CD14-positive monocyte (primary cell): ENCODE measurements around the gene C5orf15. TPM values are rescaled to one million over a fixed set of nuclear protein-coding genes. Genes with fewer than 3 reads are reported as not detected.

ENCODE experiments used
- DNase-seq, 3 donors: peaks; one replicate each; pipeline ENCODE4 v3.0.0-alpha.2; 2011 to 2022
- H2AFZ ChIP-seq: 2 replicates; pipeline ENCODE4 v1.6.0; 2012; ENCODE audit warnings: mild to moderate bottlenecking, low read depth, low read length, inconsistent platforms; ENCODE audit not compliant: insufficient read depth, poor library complexity, severe bottlenecking
- H3K27ac ChIP-seq, 2 donors: 1 replicate in 1 of 2; 2 replicates in 1 of 2; pipeline ENCODE4 v1.5.1; 2012 to 2013; ENCODE audit warnings: low read length in 2 of 2, control low read depth in 1 of 2, inconsistent platforms in 1 of 2, low read depth in 1 of 2, mild to moderate bottlenecking in 1 of 2
- H3K27me3 ChIP-seq, 2 donors: one replicate each; pipeline versions ENCODE4 v1.6.0 to v1.6.1; 2011 to 2013; ENCODE audit warnings: low read length in 2 of 2; ENCODE audit not compliant: control insufficient read depth in 2 of 2, insufficient read depth in 2 of 2
- H3K36me3 ChIP-seq, 2 donors: replicated peaks in 1 of 2; 1 replicate in 1 of 2; 2 replicates in 1 of 2; pipeline versions ENCODE4 v1.5.1 to v1.6.1; 2012 to 2013; ENCODE audit warnings: low read length in 2 of 2, control low read depth in 1 of 2, inconsistent platforms in 1 of 2, mild to moderate bottlenecking in 1 of 2; ENCODE audit not compliant: insufficient read depth in 2 of 2, control insufficient read depth in 1 of 2
- H3K4me1 ChIP-seq, 2 donors: 1 replicate in 1 of 2; 2 replicates in 1 of 2; pipeline versions ENCODE4 v1.5.1 to v1.6.1; 2012 to 2013; ENCODE audit warnings: low read length in 2 of 2, control low read depth in 1 of 2, inconsistent platforms in 1 of 2, mild to moderate bottlenecking in 1 of 2, moderate library complexity in 1 of 2; ENCODE audit not compliant: insufficient read depth in 2 of 2, control insufficient read depth in 1 of 2
- H3K4me2 ChIP-seq: replicated peaks from 2 replicates; pipeline ENCODE3; 2012; ENCODE audit warnings: low read length, moderate library complexity, mild to moderate bottlenecking; ENCODE audit not compliant: poor library complexity, severe bottlenecking; ENCODE audit errors: extremely low read depth
- H3K4me3 ChIP-seq, 3 experiments: fragments of 200-600 bp in 1 of 3; sonication (generic) in 1 of 3; replicated peaks in 1 of 3; 1 replicate in 2 of 3; 2 replicates in 1 of 3; pipeline ENCODE4 v1.5.1; 2011 to 2013; ENCODE audit warnings: low read length in 3 of 3, mild to moderate bottlenecking in 3 of 3, control low read depth in 2 of 3, low read depth in 2 of 3, inconsistent platforms in 1 of 3, moderate library complexity in 1 of 3
- H3K79me2 ChIP-seq: 2 replicates; pipeline ENCODE4 v1.6.0; 2012; ENCODE audit warnings: mild to moderate bottlenecking, control low read depth, inconsistent platforms, low read length, moderate library complexity; ENCODE audit not compliant: insufficient read depth
- H3K9ac ChIP-seq: 2 replicates; pipeline ENCODE4 v1.6.0; 2017; ENCODE audit warnings: low read length, mild to moderate bottlenecking; ENCODE audit not compliant: insufficient read depth, poor library complexity, severe bottlenecking
- H3K9me3 ChIP-seq, 2 donors: replicated peaks in 1 of 2; 1 replicate in 1 of 2; 2 replicates in 1 of 2; pipeline versions ENCODE4 v1.5.1 to v1.6.1; 2012 to 2013; ENCODE audit warnings: low read length in 2 of 2, control low read depth in 1 of 2; ENCODE audit not compliant: control insufficient read depth in 1 of 2, insufficient read depth in 1 of 2
- H4K20me1 ChIP-seq: 2 replicates; pipeline ENCODE4 v1.6.0; 2012; ENCODE audit warnings: mild to moderate bottlenecking, low read length, control low read depth, moderate library complexity; ENCODE audit not compliant: insufficient read depth
- H3K27ac Mint-ChIP-seq, 7 donors: one replicate each; pipeline ENCODE4 v1.8.0; 2020; ENCODE audit warnings: mild to moderate bottlenecking in 7 of 7, mixed read lengths in 7 of 7, moderate library complexity in 6 of 7, inconsistent platforms in 2 of 7
- H3K27me3 Mint-ChIP-seq, 3 donors: one replicate each; pipeline ENCODE4 v1.8.0; 2021 to 2022; ENCODE audit warnings: low read depth in 3 of 3, mild to moderate bottlenecking in 3 of 3, mixed read lengths in 3 of 3, moderate library complexity in 3 of 3, inconsistent platforms in 1 of 3
- H3K36me3 Mint-ChIP-seq, 2 donors: one replicate each; pipeline ENCODE4 v1.8.0; 2020; ENCODE audit warnings: mixed read lengths in 2 of 2, inconsistent platforms in 1 of 2, mild to moderate bottlenecking in 1 of 2
- H3K4me1 Mint-ChIP-seq: one replicate; pipeline ENCODE4 v1.8.0; 2020; ENCODE audit warnings: mild to moderate bottlenecking, mixed read lengths
- H3K4me3 Mint-ChIP-seq, 2 donors: one replicate each; pipeline ENCODE4 v1.8.0; 2020; ENCODE audit warnings: mild to moderate bottlenecking in 2 of 2, mixed read lengths in 2 of 2, moderate library complexity in 1 of 2
- H3K9me3 Mint-ChIP-seq, 7 donors: one replicate each; pipeline ENCODE4 v1.8.0; 2020 to 2022; ENCODE audit warnings: mixed read lengths in 7 of 7, mild to moderate bottlenecking in 6 of 7, moderate library complexity in 6 of 7, inconsistent platforms in 2 of 7
- CTCF ChIP-seq: fragments of 200-600 bp; IDR thresholded peaks from one replicate; pipeline ENCODE4 v1.8.0; 2022; ENCODE audit warnings: antibody characterized with exemption, mild to moderate bottlenecking
- WGBS: methylation state at CpG from one replicate; pipeline ENCODE4 v1.1.5; 2013; ENCODE audit warnings: missing lambda C conversion rate; ENCODE audit not compliant: insufficient coverage; 5-methylcytosine and 5-hydroxymethylcytosine counted together
- intact Hi-C, 2 donors: fragments of 100-400 bp; cut with micrococcal nuclease; formaldehyde crosslinking; loops; one replicate each; pipeline versions ENCODE4 v1.15.0 to v1.15.1; 2023
- polyA plus RNA-seq, 3 donors: library from polyadenylated mRNA; depleted of rRNA in 1 of 3; unstranded in 2 of 3; stranded (reverse) in 1 of 3; fragments of 300-500 nt in 2 of 3; fragments of >200 nt in 1 of 3; fragmentation: Illumina TruSeq in 2 of 3; gene quantifications; 1 replicate in 2 of 3; 2 replicates in 1 of 3; pipeline ENCODE4 v1.2.3, GENCODE V29; 2012 to 2021

Gene C5orf15
- polyA plus RNA-seq, 3 donors = 38.0 to 59.2 (median 46.9) TPM

DNA sequence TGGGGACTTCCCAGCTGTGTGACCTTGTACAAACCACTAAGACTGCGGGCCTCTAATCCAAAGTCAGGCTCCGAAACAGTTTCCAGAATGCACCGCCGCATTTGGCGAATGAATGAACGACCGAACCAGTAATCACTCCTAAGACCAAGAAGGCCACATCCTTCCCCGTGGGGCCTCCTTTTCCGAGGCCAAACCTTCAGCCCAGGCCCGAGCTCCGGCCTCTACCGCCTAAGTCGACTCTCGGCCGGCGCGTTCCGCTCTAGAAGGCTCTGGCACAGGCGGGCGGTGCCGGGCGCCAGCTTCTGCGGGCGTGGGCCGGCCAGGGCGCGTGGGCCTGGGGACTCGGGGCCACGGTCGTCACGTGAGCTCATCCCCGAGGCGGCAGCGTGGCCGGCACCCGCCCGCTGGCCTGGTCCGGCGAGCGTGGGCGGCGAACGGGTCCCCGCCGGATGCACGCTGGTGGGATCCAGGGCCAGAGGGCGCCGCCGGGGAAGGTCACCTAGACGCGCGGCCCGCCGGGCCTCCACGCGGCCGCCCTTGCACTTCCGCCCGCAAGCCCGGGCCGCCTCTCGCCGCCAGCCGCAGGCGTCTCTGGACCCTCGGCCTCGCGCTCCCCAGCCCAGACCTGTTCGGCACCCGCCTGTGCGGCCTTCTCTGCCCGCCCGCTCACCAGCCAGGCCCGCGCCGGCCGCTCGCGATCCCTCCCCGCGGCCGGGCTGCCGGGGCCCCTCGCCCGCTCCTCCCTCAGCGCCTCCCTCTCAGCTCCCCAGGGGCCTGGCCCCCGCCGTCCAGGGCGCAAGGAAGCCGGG, 35.6 kb upstream of the C5orf15 start:
- DNase-seq = peak; percentile 32 to 55 (median 32)
- H3K27me3 ChIP-seq = peaks cover 14 to 30% of the 10 kb centered on the region in 2 donors
- WGBS = under 1% methylated on average over 86 of the region's 90 CpGs
- peaks cover 48% of the 10 kb centered on the region for H4K20me1 ChIP-seq
- peak overlapping the region; percentile 92 for H3K9ac ChIP-seq
- peaks cover 0 to 7% (median 0%) of the 10 kb centered on the region in 7 donors for H3K9me3 Mint-ChIP-seq
- peaks cover 23 to 28% of the 10 kb centered on the region in 2 donors for H3K4me1 ChIP-seq
- intact Hi-C loops = no loop called here
- peak overlapping the region; percentile 96 for H3K4me2 ChIP-seq
- peaks cover 48% of the 10 kb centered on the region for H3K79me2 ChIP-seq
- H3K36me3 Mint-ChIP-seq = peaks cover 14 to 18% of the 10 kb centered on the region in 2 donors
- no peaks in the 10 kb centered on the region for H3K9me3 ChIP-seq
- peaks cover 34 to 37% (median 34%) of the 10 kb centered on the region in 3 donors for H3K27me3 Mint-ChIP-seq
- H3K27ac Mint-ChIP-seq = peak overlapping the region; percentile 78 to 88 (median 85)
- peak overlapping the region; percentile 55 to 84 for H3K27ac ChIP-seq
- peak overlapping the region; percentile 55 to 82 (median 55) for H3K4me3 ChIP-seq
- H3K4me3 Mint-ChIP-seq = peak overlapping the region; percentile 87 to 89
- peaks cover 5 to 18% of the 10 kb centered on the region in 2 donors for H3K36me3 ChIP-seq
- peaks cover 33% of the 10 kb centered on the region for H3K4me1 Mint-ChIP-seq
- peak overlapping the region; percentile 91 for H2AFZ ChIP-seq
- TF ChIP-seq CTCF = no peak

GRCh38 chr5:134003064-134003816, 34.8 kb upstream of the C5orf15 start:
- Mint-ChIP-seq H3K36me3 (peaks cover 14 to 18% of the 10 kb centered on the region in 2 donors), H3K4me3 (peak overlapping the region; percentile 87 to 89), H3K9me3 (peaks cover 0 to 2% (median 0%) of the 10 kb centered on the region in 7 donors), H3K4me1 (peaks cover 33% of the 10 kb centered on the region), H3K27ac (peak overlapping the region in 6 of 7 donors; percentile 78 to 87 (median 84)), H3K27me3 (peaks cover 27 to 30% (median 28%) of the 10 kb centered on the region in 3 donors)
- 20% methylated on average over 3 of the region's 11 CpGs for WGBS
- peaks cover 23 to 28% of the 10 kb centered on the region in 2 donors for H3K4me1 ChIP-seq
- H2AFZ ChIP-seq = peak overlapping the region; percentile 91
- H3K79me2 ChIP-seq = peaks cover 56% of the 10 kb centered on the region
- intact Hi-C loops = no loop called here
- TF ChIP-seq CTCF = no peak
- DNase-seq = no peak
- peaks cover 5 to 18% of the 10 kb centered on the region in 2 donors for H3K36me3 ChIP-seq
- H3K4me2 ChIP-seq = peak overlapping the region; percentile 96
- H3K9me3 ChIP-seq = no peaks in the 10 kb centered on the region
- peaks cover 56% of the 10 kb centered on the region for H4K20me1 ChIP-seq
- peaks cover 7 to 22% of the 10 kb centered on the region in 2 donors for H3K27me3 ChIP-seq
- H3K9ac ChIP-seq = peak overlapping the region; percentile 92
- peak overlapping the region; percentile 49 to 82 (median 55) for H3K4me3 ChIP-seq
- peak overlapping the region; percentile 55 to 84 for H3K27ac ChIP-seq
